Muscle layer of duodenum (tissue), 2 donors: ENCODE measurements around the gene RAB32.

ENCODE experiments used
- H3K27ac ChIP-seq: one replicate; pipeline ENCODE4 v1.7.0; 2013; ENCODE audit warnings: mild to moderate bottlenecking, low read length
- H3K27me3 ChIP-seq: one replicate; pipeline ENCODE4 v1.7.0; 2013; ENCODE audit warnings: low read depth, mild to moderate bottlenecking, control low read depth, low read length
- H3K36me3 ChIP-seq, 2 donors: one replicate each; pipeline ENCODE4 v1.7.0; 2013; ENCODE audit warnings: low read length in 2 of 2, control low read depth in 1 of 2, mild to moderate bottlenecking in 1 of 2; ENCODE audit not compliant: insufficient read depth in 2 of 2, control insufficient read depth in 1 of 2
- H3K4me1 ChIP-seq, 2 donors: one replicate each; pipeline ENCODE4 v1.7.0; 2013; ENCODE audit warnings: low read length in 2 of 2, mild to moderate bottlenecking in 2 of 2, control low read depth in 1 of 2, moderate library complexity in 1 of 2; ENCODE audit not compliant: insufficient read depth in 2 of 2, control insufficient read depth in 1 of 2
- H3K4me3 ChIP-seq, 2 donors: one replicate each; pipeline ENCODE4 v1.7.0; 2013; ENCODE audit warnings: low read length in 2 of 2, low read depth in 1 of 2, mild to moderate bottlenecking in 1 of 2
- H3K9me3 ChIP-seq, 2 donors: one replicate each; pipeline ENCODE4 v1.7.0; 2013; ENCODE audit warnings: low read length in 2 of 2, control low read depth in 1 of 2, mild to moderate bottlenecking in 1 of 2; ENCODE audit not compliant: control insufficient read depth in 1 of 2
- donor health status: healthy.

Gene RAB32

DNA sequence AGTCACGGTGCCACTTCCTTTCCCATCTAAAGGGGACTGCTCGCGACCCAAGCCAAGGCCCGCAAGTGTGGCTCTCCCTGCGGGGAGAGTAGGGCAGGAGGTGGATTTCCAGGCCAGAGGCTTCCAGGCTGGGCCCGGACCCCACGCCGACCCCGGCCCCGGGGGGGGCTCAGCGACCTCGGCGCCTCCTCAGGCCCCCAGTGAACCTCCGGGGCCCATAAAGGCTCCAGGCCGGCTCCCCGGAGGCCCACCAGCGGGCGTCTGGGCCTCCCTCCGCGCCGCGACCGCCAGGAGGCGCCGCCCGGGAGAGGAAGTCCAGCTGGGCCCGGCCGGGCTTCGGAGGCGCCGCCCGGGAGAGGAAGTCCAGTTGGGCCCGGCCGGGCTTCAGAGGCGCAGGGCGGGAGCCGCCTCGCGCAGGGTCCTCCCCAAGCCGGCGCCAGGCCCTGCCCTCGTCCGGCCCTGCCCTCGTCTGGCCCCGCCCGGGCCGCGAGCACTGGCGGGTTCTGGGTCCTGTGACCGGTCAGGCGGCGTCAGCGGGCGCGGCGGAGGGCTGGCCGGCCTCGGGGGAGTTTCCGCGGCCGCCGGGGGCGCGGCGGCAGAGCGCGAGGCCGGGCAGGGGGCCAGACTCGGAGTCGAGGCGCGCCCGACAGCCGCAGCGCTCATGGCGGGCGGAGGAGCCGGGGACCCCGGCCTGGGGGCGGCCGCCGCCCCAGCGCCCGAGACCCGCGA, at the start of gene RAB32:
Gene RAB32 (plus strand): TSS at position 623 of the 729 bp plus-strand sequence. CDS start 39 bp downstream, at position 662.
- Histone ChIP-seq H3K27ac (peak within 1 kb of the TSS; percentile 97), H3K36me3 (peaks cover 0 to 4% of the 10 kb centered on the region in 2 donors), H3K9me3 (no peaks in the 10 kb centered on the region), H3K4me3 (peak within 1 kb of the TSS; percentile 86 to 89), H3K27me3 (no peaks in the 10 kb centered on the region), H3K4me1 (peaks cover 9 to 17% of the 10 kb centered on the region in 2 donors)

DNA sequence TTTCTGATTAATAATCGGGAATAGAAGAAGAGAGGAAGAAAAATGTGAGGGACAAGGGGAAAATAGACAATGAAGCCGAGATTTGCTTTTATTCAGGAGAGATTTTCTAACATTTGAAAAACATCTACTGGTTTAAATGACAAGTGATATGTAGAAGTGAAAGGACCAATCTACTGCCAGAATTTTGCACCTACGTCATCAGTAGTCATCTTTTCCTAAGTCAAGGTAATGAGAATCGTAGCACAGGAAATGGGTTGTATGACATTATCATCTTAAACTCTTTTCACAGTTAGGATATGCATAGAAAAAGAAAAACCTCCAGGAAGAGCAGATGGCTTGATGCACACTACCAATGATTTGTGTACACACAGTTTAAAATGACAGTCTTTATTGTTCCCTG, 45.3 kb upstream of the RAB32 start:
- H3K27ac ChIP-seq = no peak overlapping the region
- no peaks in the 10 kb centered on the region for H3K9me3 ChIP-seq
- no peak overlapping the region for H3K4me3 ChIP-seq
- H3K36me3 ChIP-seq = no peaks in the 10 kb centered on the region
- no peaks in the 10 kb centered on the region for H3K4me1 ChIP-seq
- H3K27me3 ChIP-seq = no peaks in the 10 kb centered on the region

DNA sequence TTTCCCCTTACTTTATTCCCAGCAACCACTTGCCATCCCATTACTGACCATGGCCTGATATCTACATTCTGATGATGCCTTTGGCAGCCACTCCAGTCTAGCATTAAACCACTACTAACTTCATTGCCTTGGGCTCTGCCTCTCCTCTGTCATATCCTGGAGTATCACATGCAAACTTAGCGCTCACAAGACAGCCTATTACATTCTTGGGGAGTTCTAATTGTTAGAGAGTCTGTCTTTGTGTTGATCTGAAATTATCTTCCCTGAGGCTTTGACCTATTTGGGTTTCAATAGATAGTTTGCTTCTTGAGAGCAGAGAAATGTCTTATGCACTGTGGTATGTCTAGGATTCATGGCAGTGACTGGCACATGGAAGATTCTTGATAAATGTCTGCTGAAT, 40.5 kb upstream of the RAB32 start:
- H3K4me3 ChIP-seq = no peak overlapping the region
- no peak overlapping the region for H3K27ac ChIP-seq
- no peaks in the 10 kb centered on the region for H3K36me3 ChIP-seq
- H3K27me3 ChIP-seq = no peaks in the 10 kb centered on the region
- H3K4me1 ChIP-seq = no peaks in the 10 kb centered on the region
- H3K9me3 ChIP-seq = no peaks in the 10 kb centered on the region

DNA sequence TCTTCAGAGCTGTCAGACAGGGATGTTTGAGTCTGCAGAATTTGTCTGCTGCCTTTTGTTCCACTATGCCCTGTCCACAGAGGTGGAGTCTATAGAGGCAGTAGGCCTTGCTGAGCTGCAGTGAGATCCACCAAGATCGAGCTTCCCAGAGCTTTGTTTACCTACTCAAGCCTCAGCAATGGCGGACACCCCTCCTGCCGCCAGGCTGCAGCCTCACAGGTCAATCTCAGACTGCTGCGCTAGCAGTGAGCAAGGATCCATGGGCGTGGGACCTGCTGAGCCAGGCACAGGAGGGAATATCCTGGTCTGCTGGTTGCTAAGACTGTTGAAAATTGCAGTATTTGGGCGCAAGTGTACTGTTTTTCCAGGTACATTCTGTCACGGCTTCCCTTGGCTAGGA, 28.4 kb upstream of the RAB32 start:
- Histone ChIP-seq H3K27ac (no peak overlapping the region), H3K27me3 (no peaks in the 10 kb centered on the region), H3K4me1 (no peaks in the 10 kb centered on the region), H3K9me3 (no peaks in the 10 kb centered on the region), H3K36me3 (no peaks in the 10 kb centered on the region), H3K4me3 (no peak overlapping the region)

DNA sequence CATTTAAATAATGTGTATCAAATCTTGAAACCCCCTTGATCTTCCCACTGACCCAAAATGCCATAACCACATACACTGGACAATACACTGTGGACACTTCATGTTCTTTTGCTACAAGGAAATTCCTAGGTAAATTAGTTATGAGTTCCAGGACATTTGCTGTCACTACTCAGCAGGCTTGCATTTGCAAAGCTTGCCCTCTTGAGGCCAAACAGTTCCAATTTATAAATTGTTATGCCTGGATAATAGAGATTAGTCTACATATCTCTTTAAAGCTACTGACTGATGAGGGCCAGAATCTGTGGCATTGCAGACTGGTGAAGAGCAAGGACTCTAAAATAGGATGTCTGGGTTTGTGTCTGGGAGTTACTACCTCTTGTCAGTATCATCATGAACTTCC, 17.4 kb upstream of the RAB32 start:
- no peaks in the 10 kb centered on the region for H3K4me1 ChIP-seq
- no peak overlapping the region for H3K27ac ChIP-seq
- H3K36me3 ChIP-seq = no peaks in the 10 kb centered on the region
- H3K4me3 ChIP-seq = no peak overlapping the region
- no peaks in the 10 kb centered on the region for H3K9me3 ChIP-seq
- no peaks in the 10 kb centered on the region for H3K27me3 ChIP-seq

DNA sequence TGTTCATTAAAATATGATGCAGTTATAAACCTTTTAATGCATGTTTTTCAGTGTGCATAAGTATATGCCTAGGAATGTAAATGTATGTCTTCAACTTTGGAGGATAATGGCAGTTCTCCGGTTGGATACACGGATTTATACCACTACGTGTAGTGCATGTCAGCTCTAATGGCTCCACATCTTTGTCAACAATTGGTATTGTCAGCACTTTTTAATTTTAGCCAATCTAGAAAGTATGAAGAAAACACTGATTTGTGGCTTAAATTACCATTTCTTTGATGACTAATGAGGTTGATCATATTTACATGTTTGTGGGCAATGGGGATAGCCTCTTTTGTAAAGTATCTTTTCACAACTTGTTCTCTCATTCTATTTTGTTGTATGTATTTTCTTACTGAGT, 10.9 kb upstream of the RAB32 start:
- Histone ChIP-seq H3K27ac (no peak overlapping the region), H3K4me3 (no peak overlapping the region), H3K4me1 (no peaks in the 10 kb centered on the region), H3K36me3 (no peaks in the 10 kb centered on the region), H3K27me3 (no peaks in the 10 kb centered on the region), H3K9me3 (peaks cover 0 to 3% of the 10 kb centered on the region in 2 donors)

DNA sequence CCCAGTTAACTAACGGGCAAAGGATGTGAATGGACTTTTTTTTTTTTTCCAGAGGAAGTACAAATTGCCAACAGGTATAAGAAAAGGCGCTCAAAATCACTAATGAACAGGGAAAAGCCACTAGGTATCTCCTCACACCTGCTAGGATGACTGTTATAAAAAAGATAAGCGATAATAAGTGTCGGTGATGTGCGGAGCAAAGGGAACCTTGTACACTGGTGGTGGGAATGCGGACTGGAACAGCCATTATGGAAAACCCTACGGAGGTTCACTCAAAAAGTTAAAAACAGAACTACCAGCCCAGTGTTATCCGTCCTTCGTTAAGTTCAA, 787 bp upstream of the RAB32 start:
- H3K27me3 ChIP-seq = no peaks in the 10 kb centered on the region
- H3K27ac ChIP-seq = peak overlapping the region; percentile 92
- peaks cover 0 to 4% of the 10 kb centered on the region in 2 donors for H3K36me3 ChIP-seq
- peak overlapping the region; percentile 50 to 60 for H3K4me3 ChIP-seq
- no peaks in the 10 kb centered on the region for H3K9me3 ChIP-seq
- H3K4me1 ChIP-seq = peaks cover 9 to 14% of the 10 kb centered on the region in 2 donors

DNA sequence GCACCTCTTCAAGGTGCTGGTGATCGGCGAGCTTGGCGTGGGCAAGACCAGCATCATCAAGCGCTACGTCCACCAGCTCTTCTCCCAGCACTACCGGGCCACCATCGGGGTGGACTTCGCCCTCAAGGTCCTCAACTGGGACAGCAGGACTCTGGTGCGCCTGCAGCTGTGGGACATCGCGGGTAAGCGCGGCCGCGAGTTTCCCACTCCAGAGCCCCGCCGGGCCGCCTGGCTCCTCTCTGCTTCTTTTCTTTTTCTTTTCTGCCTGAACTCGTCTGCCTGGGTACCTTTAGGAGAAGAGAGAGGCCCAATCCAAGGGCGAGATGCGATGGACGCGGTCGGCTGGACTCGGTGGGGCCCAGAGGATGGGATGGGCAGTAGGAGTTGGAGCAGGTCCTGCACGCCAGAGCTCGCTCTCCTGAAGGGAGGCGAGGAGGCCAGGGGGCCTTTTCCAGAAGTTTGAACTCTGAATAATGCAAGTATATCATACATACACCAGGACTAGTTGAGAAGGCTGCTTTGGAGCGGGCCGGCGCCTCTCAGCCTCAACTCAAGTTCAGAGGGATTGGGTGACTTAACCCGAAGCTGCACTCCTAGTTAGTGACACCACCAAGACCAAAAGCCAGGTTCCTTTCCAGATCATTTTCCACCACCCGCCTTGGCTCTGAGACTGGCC, 445 bp downstream of the RAB32 start:
- Histone ChIP-seq H3K4me3 (peak overlapping the region; percentile 86 to 89), H3K9me3 (no peaks in the 10 kb centered on the region), H3K4me1 (peaks cover 9 to 19% of the 10 kb centered on the region in 2 donors), H3K27me3 (no peaks in the 10 kb centered on the region), H3K36me3 (peaks cover 0 to 4% of the 10 kb centered on the region in 2 donors), H3K27ac (peak overlapping the region; percentile 97)

DNA sequence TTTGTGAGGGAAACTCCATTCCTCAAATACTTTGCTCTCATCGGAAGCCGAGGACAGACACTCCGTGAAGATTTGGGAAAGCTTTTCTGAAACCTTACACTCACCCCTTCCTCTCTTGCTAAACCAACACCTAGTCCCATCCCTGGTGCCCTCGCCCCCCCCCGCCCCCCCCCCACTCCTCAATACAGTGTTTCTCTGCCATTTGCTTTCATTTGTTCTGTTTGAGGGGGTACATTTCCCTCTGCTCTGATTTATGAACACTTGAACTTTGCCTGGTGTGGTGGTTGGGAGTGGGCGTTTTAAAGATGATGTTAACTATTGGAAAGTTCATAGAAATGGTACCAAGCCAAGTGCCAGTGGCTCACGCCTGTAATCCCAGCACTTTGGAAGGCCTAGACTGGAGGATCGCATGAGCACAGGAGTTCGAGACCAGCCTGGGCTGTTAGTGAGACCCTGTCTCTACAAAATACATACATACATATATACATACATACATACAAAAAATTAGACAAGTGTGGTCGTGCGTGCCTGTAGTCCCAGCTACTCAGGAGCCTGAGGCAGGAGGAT, 1.1 kb downstream of the RAB32 start:
- Histone ChIP-seq H3K36me3 (peaks cover 0 to 9% of the 10 kb centered on the region in 2 donors), H3K27me3 (no peaks in the 10 kb centered on the region), H3K9me3 (no peaks in the 10 kb centered on the region), H3K4me1 (peaks cover 9 to 19% of the 10 kb centered on the region in 2 donors), H3K27ac (peak overlapping the region; percentile 97), H3K4me3 (peak overlapping the region; percentile 86 to 89)

DNA sequence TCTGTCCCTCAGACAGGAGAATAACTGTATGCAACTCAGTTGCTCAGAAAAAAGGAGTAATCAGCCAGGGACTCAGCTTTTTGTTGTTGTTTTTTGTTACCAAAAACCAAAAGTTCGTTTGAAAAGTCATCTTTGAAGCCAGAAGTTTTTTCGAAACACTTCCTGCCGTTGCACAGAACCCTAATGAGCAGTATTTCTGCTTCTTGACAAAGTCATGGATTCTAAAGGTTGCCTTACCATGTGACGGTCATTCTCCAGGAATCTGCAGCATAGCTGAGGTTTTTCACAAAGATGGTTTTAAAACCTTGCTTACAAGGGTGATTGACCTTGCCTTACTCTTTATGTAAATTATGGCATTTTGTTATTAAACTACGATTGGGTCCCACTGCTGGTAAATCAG, 1.9 kb downstream of the RAB32 start:
- H3K4me1 ChIP-seq = peaks cover 9 to 19% of the 10 kb centered on the region in 2 donors
- peaks cover 0 to 9% of the 10 kb centered on the region in 2 donors for H3K36me3 ChIP-seq
- H3K9me3 ChIP-seq = no peaks in the 10 kb centered on the region
- H3K27ac ChIP-seq = peak overlapping the region; percentile 74
- no peaks in the 10 kb centered on the region for H3K27me3 ChIP-seq
- peak overlapping the region; percentile 86 to 89 for H3K4me3 ChIP-seq

DNA sequence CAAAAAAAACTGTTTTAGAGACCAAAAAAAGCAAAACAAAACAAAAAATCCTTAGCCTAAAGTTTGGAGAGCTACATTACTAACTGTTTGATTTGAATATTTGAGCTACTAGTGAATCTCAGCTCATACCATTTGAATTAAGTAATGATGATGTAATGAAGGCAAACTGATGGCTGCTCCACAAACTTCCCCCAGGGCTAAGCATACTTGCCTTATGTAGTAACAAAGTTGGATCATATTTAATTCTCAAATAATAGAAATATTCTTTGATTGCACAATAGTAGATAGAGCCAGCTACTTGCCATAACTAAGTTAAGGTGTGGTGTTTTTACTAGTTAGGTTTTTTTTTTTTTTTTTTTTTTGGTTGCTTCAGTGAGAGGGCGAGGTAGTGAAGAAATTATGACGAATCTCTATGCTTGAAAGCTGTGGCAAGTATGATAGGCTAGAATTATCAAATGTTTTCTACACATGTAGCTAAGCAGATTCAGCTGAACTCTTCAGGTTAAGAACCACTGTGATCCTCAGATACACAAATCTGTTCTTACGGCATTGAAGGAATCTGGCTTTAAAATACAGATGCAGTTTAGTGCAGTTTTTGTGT, 2.9 kb downstream of the RAB32 start:
- H3K27ac ChIP-seq = peak overlapping the region; percentile 74
- no peaks in the 10 kb centered on the region for H3K9me3 ChIP-seq
- H3K27me3 ChIP-seq = no peaks in the 10 kb centered on the region
- peaks cover 9 to 19% of the 10 kb centered on the region in 2 donors for H3K4me1 ChIP-seq
- H3K4me3 ChIP-seq = peak overlapping the region in 1 of 2 donors; percentile 86
- H3K36me3 ChIP-seq = peaks cover 2 to 17% of the 10 kb centered on the region in 2 donors
